Rectal smooth muscle tissue (tissue), 1 donor: ENCODE results near the gene PVR.
"Not testable (repeated sequence)": the region's sequence is repeated elsewhere in the genome, so short reads cannot be mapped to it uniquely, and the experiment has no call there.

Experiments used
- H3K27ac ChIP-seq: one replicate; pipeline ENCODE4 v1.7.0; 2013; ENCODE audit warnings: low read depth, low read length, inconsistent platforms
- H3K27me3 ChIP-seq: one replicate; pipeline ENCODE4 v1.7.0; 2013; ENCODE audit warnings: low read length; ENCODE audit not compliant: control insufficient read depth, insufficient read depth
- H3K36me3 ChIP-seq: one replicate; pipeline ENCODE4 v1.7.0; 2013; ENCODE audit warnings: low read length; ENCODE audit not compliant: control insufficient read depth, insufficient read depth
- H3K4me1 ChIP-seq: one replicate; pipeline ENCODE4 v1.7.0; 2013; ENCODE audit warnings: low read length; ENCODE audit not compliant: control insufficient read depth, insufficient read depth
- H3K4me3 ChIP-seq: one replicate; pipeline ENCODE4 v1.7.0; 2013; ENCODE audit warnings: low read length
- H3K9ac ChIP-seq: one replicate; pipeline ENCODE4 v1.7.0; 2013; ENCODE audit warnings: low read length

The PVR gene

DNA sequence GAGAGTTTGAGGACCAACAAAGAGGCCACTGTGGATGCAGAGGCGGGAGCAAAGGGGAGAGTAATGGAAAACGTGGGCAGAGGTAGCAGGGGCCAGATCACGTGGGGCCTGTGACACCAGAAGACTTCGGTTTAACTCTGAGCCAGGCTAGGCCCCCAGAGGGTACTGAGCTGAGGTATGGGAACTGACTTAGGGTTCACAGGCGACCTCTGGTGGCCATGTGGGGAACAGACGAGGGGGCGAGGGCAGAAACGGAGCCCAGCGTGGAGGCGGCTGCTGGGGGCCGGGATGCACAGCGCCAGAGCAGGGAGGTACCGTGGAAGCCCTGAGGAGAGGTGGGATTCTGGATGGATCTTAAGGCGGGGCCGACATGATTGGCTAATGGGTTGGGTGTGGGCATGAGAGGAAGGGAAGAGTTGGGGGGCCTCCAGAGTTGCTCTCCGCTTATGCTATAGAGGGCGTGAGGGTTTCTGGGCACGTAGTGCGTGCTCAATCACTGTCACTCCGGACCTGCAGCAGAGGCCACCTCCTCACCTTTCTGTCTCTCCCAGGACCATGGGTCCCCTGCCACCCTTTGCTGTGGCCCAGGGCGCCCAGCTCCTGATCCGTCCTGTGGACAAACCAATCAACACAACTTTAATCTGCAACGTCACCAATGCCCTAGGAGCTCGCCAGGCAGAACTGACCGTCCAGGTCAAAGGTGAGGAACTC, 13.7 kb downstream of the PVR start:
- Histone ChIP-seq H3K27ac (no peak overlapping the region), H3K36me3 (peaks cover 18% of the 10 kb centered on the region), H3K4me3 (no peak overlapping the region), H3K9ac (no peak overlapping the region), H3K27me3 (no peaks in the 10 kb centered on the region), H3K4me1 (no peaks in the 10 kb centered on the region)

DNA sequence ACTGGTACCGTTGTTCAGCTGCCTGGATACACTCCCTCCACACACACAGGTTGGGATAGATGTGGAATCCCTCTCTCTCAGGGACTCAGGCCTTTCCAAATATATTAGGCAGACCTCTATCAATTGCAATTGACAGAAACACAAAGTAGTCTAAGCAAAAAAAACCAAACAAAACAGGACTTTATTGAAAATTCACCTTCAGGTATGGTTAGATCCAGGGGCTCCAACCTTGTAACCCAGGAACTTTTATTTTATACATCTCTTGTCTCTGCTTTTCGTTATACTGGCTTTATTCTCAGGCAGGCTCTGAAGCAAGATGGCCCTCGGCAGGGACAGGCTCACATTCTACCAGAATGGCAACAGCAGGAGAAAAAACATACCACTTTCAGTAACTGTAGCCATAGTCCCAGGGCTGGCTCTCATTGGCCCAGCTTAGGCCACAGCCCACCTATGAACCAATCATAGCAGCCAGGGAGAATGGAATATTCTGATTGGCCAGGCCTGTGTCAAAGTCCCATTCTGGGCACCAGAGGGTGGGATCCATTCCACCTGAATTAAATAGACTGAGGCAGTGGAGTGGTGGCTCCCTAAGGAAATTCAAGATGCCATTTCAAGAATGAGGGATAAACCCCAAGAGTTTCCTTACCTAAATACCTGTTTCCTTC, 14.5 kb downstream of the PVR start:
- Histone ChIP-seq H3K27me3 (no peaks in the 10 kb centered on the region), H3K4me3 (no peak overlapping the region), H3K36me3 (peaks cover 16% of the 10 kb centered on the region), H3K4me1 (no peaks in the 10 kb centered on the region), H3K27ac (no peak overlapping the region), H3K9ac (no peak overlapping the region)

DNA sequence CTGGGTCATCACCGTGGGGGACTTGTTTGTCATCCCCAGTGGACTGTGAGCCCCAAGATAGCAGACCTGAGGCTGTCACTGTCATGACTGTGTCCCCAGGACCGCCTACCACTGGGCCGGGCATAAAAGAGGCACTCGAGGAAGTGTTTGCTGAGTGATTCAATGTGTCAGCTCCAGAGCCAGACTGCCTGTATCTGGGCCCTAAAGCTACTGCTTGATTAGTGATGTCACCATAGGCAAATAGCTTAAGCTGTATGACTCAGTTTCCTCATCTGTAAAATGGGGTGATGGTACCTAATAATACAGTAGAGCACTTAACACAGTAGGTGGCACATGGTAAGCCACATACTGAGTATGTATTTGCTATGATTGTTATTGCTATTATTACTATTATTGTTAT, 16.4 kb downstream of the PVR start:
- H3K36me3 ChIP-seq = peaks cover 14% of the 10 kb centered on the region

DNA sequence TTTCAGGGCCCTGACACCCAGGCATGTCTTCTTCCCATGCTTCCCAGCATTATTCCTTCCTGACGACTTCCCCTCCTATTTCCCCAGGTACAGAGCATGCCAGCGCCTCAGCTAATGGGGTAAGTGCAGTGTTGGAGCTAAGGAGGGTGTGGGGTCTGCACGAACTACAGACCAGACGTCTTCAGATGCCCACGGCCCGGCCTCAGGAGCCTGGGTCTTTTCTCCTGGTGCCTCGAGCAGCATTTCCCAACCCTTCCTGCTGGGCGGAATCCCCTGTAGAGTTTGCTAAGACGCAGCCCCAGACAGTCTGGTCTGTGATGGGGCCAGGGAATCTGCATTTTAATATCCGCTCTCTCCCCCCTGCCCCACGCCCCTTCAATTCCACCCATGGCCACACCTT, 17.5 kb downstream of the PVR start:
- Histone ChIP-seq H3K4me3 (no peak overlapping the region), H3K9ac (no peak overlapping the region), H3K36me3 (peaks cover 14% of the 10 kb centered on the region), H3K27me3 (no peaks in the 10 kb centered on the region), H3K4me1 (no peaks in the 10 kb centered on the region), H3K27ac (no peak overlapping the region)

More for the DNA sequence above, 16.4 kb downstream of the PVR start:
- no peak overlapping the region for H3K9ac ChIP-seq
- no peaks in the 10 kb centered on the region for H3K27me3 ChIP-seq
- H3K4me3 ChIP-seq = no peak overlapping the region
- H3K4me1 ChIP-seq = no peaks in the 10 kb centered on the region
- no peak overlapping the region for H3K27ac ChIP-seq

DNA sequence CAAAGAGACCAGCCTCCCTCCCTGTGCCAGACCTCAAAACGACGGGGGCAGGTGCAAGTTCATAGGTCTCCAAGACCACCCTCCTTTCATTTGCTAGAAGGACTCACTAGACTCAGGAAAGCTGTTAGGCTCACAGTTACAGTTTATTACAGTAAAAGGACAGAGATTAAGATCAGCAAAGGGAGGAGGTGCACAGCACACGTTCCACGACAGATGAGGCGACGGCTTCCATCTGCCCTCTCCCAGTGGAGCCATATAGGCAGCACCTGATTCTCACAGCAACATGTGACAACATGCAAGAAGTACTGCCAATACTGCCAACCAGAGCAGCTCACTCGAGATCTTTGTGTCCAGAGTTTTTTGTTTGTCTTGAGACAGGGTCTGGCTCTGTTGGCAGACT, 18.2 kb downstream of the PVR start:
- Histone ChIP-seq H3K27ac (no peak overlapping the region), H3K36me3 (peaks cover 14% of the 10 kb centered on the region), H3K27me3 (no peaks in the 10 kb centered on the region), H3K4me1 (no peaks in the 10 kb centered on the region), H3K4me3 (no peak overlapping the region), H3K9ac (no peak overlapping the region)

DNA sequence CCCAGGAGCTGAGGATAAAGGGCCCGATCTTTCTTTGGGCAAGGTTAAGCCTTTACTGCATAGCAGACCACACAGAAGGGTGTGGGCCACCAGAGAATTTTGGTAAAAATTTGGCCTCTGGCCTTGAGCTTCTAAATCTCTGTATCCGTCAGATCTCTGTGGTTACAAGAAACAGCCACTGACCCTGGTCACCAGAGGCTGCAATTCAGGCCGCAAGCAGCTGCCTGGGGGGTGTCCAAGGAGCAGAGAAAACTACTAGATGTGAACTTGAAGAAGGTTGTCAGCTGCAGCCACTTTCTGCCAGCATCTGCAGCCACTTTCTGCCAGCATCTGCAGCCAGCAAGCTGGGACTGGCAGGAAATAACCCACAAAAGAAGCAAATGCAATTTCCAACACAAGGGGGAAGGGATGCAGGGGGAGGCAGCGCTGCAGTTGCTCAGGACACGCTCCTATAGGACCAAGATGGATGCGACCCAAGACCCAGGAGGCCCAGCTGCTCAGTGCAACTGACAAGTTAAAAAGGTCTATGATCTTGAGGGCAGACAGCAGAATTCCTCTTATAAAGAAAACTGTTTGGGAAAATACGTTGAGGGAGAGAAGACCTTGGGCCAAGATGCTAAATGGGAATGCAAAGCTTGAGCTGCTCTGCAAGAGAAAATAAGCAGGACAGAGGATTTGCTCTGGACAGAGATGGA, 19.1 kb downstream of the PVR start:
- H3K36me3 ChIP-seq = peaks cover 14% of the 10 kb centered on the region
- no peak overlapping the region for H3K4me3 ChIP-seq
- H3K27me3 ChIP-seq = no peaks in the 10 kb centered on the region
- no peak overlapping the region for H3K27ac ChIP-seq
- H3K4me1 ChIP-seq = no peaks in the 10 kb centered on the region
- no peak overlapping the region for H3K9ac ChIP-seq

DNA sequence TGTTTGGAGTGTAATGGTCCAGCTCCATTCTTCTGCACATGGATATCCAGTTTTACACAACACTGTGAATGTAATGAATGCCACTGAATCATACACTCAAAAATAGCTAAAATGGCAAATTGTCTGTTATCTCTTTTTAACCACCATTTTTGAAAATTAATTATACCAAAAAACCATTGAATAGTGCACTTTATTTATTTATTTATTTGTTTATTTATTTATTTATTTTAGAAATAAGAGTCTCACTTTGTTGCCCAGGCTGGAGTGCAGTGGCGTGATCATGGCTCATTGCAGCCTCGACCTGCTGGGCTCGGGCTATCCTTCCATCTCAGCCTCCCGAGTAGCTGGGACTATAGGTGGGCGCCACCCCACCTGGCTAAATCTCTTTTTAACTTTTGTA, 20.3 kb downstream of the PVR start:
- Histone ChIP-seq H3K4me1 (no peaks in the 10 kb centered on the region), H3K27ac (no peak overlapping the region), H3K36me3 (peaks cover 12% of the 10 kb centered on the region), H3K9ac (no peak overlapping the region), H3K4me3 (no peak overlapping the region), H3K27me3 (no peaks in the 10 kb centered on the region)

DNA sequence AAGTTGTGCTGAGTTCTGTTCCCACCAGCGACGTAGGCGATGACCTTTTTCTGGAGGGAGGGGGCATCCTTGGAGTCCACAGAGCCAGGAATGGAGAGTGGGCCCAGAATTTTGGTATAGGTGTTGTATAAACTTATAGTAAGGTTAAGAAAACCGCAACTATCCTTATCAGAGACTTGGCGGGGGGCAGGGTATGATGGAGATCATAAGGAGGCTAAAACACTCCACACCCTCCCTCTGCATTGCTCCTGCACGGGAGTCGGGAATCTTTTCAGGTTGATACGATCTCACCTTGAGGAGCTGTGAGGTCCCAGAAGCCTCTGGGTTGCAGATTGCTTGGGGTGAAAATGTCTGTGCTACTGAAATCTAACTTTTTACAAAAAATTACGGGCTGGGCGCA, 21.3 kb downstream of the PVR start:
- H3K27me3 ChIP-seq = no peaks in the 10 kb centered on the region
- peaks cover 10% of the 10 kb centered on the region for H3K36me3 ChIP-seq
- H3K27ac ChIP-seq = no peak overlapping the region
- no peak overlapping the region for H3K9ac ChIP-seq
- H3K4me3 ChIP-seq = no peak overlapping the region
- H3K4me1 ChIP-seq = no peaks in the 10 kb centered on the region

DNA sequence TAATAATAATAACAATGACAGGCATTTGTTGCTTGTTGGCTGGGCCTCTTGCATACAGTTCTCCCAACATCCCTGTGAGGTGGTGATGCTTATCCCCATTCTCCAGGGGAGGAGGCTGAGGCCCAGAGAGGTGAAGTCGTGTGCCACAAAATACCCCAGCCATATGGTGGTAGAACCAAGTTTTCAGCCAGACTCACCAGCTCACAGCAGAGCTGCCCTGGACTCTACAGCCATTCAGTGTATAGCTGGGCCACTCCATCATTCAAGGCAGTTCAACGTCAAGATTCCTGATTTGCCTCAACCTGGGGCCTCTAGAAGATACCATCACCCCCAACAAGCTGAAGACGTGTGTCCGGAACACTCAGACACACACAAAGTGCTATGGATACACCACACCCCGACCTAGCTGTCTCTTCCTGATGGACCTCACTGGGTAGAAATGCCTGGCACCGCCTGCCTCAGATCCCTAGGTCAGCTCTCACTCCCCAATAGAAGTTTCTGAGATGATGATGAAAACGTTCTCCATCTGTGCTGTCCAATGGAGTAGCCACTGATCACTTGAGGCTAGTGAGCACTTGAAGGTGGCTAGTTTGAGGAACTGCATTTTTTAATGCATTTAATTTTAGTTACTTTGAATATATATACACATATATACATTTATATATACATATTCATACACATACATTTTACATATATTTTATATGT, 23.3 kb downstream of the PVR start:
- H3K27ac ChIP-seq = no peak overlapping the region
- H3K36me3 ChIP-seq = peaks cover 5% of the 10 kb centered on the region
- no peak overlapping the region for H3K4me3 ChIP-seq
- no peaks in the 10 kb centered on the region for H3K4me1 ChIP-seq
- no peak overlapping the region for H3K9ac ChIP-seq
- H3K27me3 ChIP-seq = no peaks in the 10 kb centered on the region

DNA sequence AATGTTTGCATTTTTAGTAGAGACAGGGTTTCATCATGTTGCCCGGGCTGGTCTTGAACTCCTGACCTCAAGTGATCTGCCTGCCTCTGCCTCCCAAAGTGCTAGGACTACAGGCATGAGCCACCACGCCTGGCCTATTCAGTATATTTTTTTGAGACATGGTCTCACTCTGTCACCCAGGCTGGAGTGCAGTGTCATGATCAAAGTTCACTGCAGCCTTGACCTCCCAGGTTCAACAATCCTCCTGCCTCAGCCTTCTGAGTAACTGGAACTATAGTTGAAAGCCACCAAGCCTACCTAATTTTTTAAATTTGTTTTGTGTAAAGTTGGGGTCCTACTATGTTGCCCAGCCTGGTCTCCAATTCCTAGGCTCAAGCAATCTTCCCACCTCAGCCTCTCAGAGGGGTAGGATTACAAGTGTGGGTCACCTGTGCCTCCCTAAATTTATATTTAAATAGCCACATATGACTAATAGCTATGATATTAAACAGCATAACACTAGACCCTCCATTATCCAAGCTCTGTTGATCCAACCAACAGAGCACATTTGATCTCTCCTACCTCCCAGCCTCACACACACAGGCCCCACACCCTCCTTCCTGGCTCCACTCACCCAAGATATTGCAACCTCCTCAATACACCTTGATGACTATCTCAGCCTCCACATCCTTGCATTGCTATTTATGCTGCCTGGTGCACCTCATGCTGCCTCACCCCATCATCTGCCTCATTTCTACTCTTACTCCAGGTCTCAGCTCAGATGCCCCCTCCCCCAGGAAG, 25.5 kb downstream of the PVR start:
- Histone ChIP-seq H3K9ac (no peak overlapping the region), H3K4me3 (no peak overlapping the region), H3K36me3 (no peaks in the 10 kb centered on the region), H3K4me1 (no peaks in the 10 kb centered on the region), H3K27ac (no peak overlapping the region), H3K27me3 (no peaks in the 10 kb centered on the region)

DNA sequence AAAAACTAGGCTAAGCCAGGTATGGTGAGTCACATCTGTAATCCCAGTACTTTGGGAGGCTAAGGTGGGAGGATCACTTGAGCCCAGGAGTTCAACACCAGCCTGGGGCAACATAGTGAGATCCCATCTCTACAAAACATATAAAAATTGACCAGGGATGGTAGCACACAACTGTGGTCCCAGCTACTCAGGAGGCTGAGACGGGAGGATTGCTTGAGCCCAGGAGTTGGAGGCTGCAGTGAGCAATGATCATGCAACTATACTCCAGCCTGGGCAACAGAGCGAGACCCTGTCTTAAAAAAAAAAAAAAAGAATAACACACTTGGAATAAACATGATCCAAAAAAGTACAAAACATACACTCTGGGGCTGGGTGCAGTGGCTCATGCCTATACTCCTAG, 26.3 kb downstream of the PVR start:
- H3K27me3 ChIP-seq, H3K4me3 ChIP-seq, H3K36me3 ChIP-seq, H3K9ac ChIP-seq, H3K4me1 ChIP-seq, H3K27ac ChIP-seq: not testable (repeated sequence)

DNA sequence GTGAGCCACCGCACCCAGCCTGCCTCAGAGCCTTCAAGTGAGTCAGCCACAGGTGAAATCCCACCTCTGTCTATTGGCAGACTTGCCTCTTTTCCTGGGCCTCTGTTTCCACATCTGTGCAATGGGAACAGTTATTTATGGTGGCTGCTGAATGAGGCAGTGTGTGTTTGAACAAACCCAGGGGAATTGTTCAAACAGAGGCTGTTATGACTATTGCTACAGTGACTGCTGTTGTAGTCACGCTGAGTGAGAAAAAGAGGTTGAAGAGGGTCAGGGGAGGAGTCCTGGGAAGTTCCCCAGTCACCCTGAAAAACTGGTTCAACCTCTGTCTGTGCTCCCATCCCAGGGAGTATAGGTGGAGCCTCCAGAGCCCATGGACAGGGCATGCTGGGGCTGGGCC, 27.7 kb downstream of the PVR start, which contains the start of gene CEACAM19:
TSS of gene CEACAM19 (plus strand) at position 83 of the 400 bp plus-strand sequence. CDS start 450 bp downstream, outside the sequence.
- Histone ChIP-seq H3K36me3 (no peaks in the 10 kb centered on the region), H3K4me1 (no peaks in the 10 kb centered on the region), H3K27me3 (no peaks in the 10 kb centered on the region), H3K9ac (no peak within 1 kb of the TSS), H3K27ac (no peak within 1 kb of the TSS), H3K4me3 (no peak within 1 kb of the TSS)
